Measurements from ENCODE around the gene KIR2DL1. TPM values are rescaled to one million over a fixed set of nuclear protein-coding genes. Genes with fewer than 3 reads are reported as not detected.
"Not testable (repeated sequence)": the region's sequence is repeated elsewhere in the genome, so short reads cannot be mapped to it uniquely, and the experiment has no call there.

The KIR2DL1 gene
- total RNA-seq, 3 donors from 2014 or later, result not detected

GRCh38 chr19:54729416-54730188 is 40.0 kb upstream of the KIR2DL1 start:
- TF ChIP-seq POLR2AphosphoS5 (IDR thresholded peaks at IDR 0.05) (no peak), POLR2A (IDR thresholded peaks at IDR 0.05) (no peak), CTCF (IDR thresholded peaks at IDR 0.05) (no peak)
- Histone ChIP-seq H3K27ac (no peak overlapping the region), H3K27me3 (no peaks in the 10 kb centered on the region), H3K36me3 (no peaks in the 10 kb centered on the region), H3K4me3 (no peak overlapping the region), H3K9me3 (peaks cover 0 to 12% of the 10 kb centered on the region in 2 donors), H3K4me1 (no peaks in the 10 kb centered on the region)
- DNase-seq (ENCODE audit: low spot score in 2 of 2), result no peak
- intact Hi-C loops (cut with DNase I; ENCODE audit: low total_unique reads), result no loop called here

- Histone ChIP-seq H3K27ac (no peak overlapping the region), H3K4me3 (no peak overlapping the region), H3K27me3 (no peaks in the 10 kb centered on the region), H3K9me3 (peaks cover 0 to 12% of the 10 kb centered on the region in 2 donors), H3K36me3 (no peaks in the 10 kb centered on the region), H3K4me1 (no peaks in the 10 kb centered on the region)
- no peak for DNase-seq (ENCODE audit: low spot score in 2 of 2)
- TF ChIP-seq POLR2A (IDR thresholded peaks at IDR 0.05) (no peak), POLR2AphosphoS5 (IDR thresholded peaks at IDR 0.05) (no peak), CTCF (IDR thresholded peaks at IDR 0.05) (no peak)
- intact Hi-C loops (cut with DNase I; ENCODE audit: low total_unique reads), result no loop called here
These were observed 38.4 kb upstream of the KIR2DL1 start for GRCh38 chr19:54731191-54731590.

- DNase-seq (ENCODE audit: low spot score in 2 of 2); H3K9me3 ChIP-seq; H3K4me3 ChIP-seq; H3K4me1 ChIP-seq; H3K27ac ChIP-seq; H3K27me3 ChIP-seq; H3K36me3 ChIP-seq; intact Hi-C loops (cut with DNase I; ENCODE audit: low total_unique reads): not testable (repeated sequence)
These were observed 31.3 kb upstream of the KIR2DL1 start, which contains the start of gene KIR2DL3 for GRCh38 chr19:54738306-54738705. KIR2DL3 (plus strand) TSS chr19:54738513; CDS start chr19:54738546, 33 bp downstream.

- H3K4me3 ChIP-seq, result no peak overlapping the region
- intact Hi-C loops (cut with DNase I; ENCODE audit: low total_unique reads), result no loop called here
- DNase-seq (ENCODE audit: low spot score in 2 of 2), result no peak
- H3K27ac ChIP-seq, result no peak overlapping the region
- TF ChIP-seq CTCF (IDR thresholded peaks at IDR 0.05), result no peak
- no peak for TF ChIP-seq POLR2A (IDR thresholded peaks at IDR 0.05)
- TF ChIP-seq POLR2AphosphoS5 (IDR thresholded peaks at IDR 0.05), result no peak
- peaks cover 0 to 4% of the 10 kb centered on the region in 2 donors for H3K9me3 ChIP-seq
- H3K27me3 ChIP-seq, result no peaks in the 10 kb centered on the region
- no peaks in the 10 kb centered on the region for H3K4me1 ChIP-seq
- H3K36me3 ChIP-seq, result no peaks in the 10 kb centered on the region
These were observed 30.9 kb upstream of the KIR2DL1 start for GRCh38 chr19:54738715-54739114.

- Histone ChIP-seq H3K9me3 (no peaks in the 10 kb centered on the region), H3K27ac (no peak overlapping the region), H3K27me3 (no peaks in the 10 kb centered on the region), H3K4me3 (no peak overlapping the region), H3K36me3 (no peaks in the 10 kb centered on the region), H3K4me1 (no peaks in the 10 kb centered on the region)
- intact Hi-C loops (cut with DNase I; ENCODE audit: low total_unique reads), result no loop called here
- no peak for DNase-seq (ENCODE audit: low spot score in 2 of 2)
- TF ChIP-seq POLR2A (IDR thresholded peaks at IDR 0.05), result no peak
- TF ChIP-seq POLR2AphosphoS5 (IDR thresholded peaks at IDR 0.05), result no peak
- TF ChIP-seq CTCF (IDR thresholded peaks at IDR 0.05), result no peak
These were observed 29.8 kb upstream of the KIR2DL1 start for GRCh38 chr19:54739587-54740497.

GRCh38 chr19:54741950-54742349 is 27.6 kb upstream of the KIR2DL1 start:
- H3K27ac ChIP-seq; H3K4me1 ChIP-seq; H3K4me3 ChIP-seq; H3K36me3 ChIP-seq; DNase-seq (ENCODE audit: low spot score in 2 of 2); intact Hi-C loops (cut with DNase I; ENCODE audit: low total_unique reads); H3K27me3 ChIP-seq; H3K9me3 ChIP-seq: not testable (repeated sequence)

- H3K27me3 ChIP-seq; intact Hi-C loops (cut with DNase I; ENCODE audit: low total_unique reads); H3K27ac ChIP-seq; H3K4me3 ChIP-seq; H3K4me1 ChIP-seq; H3K9me3 ChIP-seq; DNase-seq (ENCODE audit: low spot score in 2 of 2); H3K36me3 ChIP-seq: not testable (repeated sequence)
These were observed 25.5 kb upstream of the KIR2DL1 start for GRCh38 chr19:54744080-54744479.

GRCh38 chr19:54747614-54748322 is 21.8 kb upstream of the KIR2DL1 start:
- H3K9me3 ChIP-seq; H3K27ac ChIP-seq; H3K4me1 ChIP-seq; H3K27me3 ChIP-seq; H3K4me3 ChIP-seq; intact Hi-C loops (cut with DNase I; ENCODE audit: low total_unique reads); DNase-seq (ENCODE audit: low spot score in 2 of 2); H3K36me3 ChIP-seq: not testable (repeated sequence)
